Measurements from ENCODE around the gene AANAT. TPM values are rescaled to one million over a fixed set of nuclear protein-coding genes. Genes with fewer than 3 reads are reported as not detected.

Gene AANAT
- total RNA-seq, 4 donors from 2014 or later = not detected

GRCh38 chr17:76492989-76493501 is 25.6 kb downstream of the AANAT start:
- peak in 1 of 2 donors; percentile 82 for DNase-seq (ENCODE audit: low spot score in 2 of 2)
- Histone ChIP-seq H3K9me3 (no peaks in the 10 kb centered on the region), H3K27ac (peak overlapping the region; percentile 76), H3K4me1 (peaks cover 55% of the 10 kb centered on the region), H3K27me3 (no peaks in the 10 kb centered on the region), H3K4me3 (peak overlapping the region; percentile 1), H3K36me3 (no peaks in the 10 kb centered on the region)
- WGBS = 11% methylated on average over 7 of the region's 15 CpGs
- TF ChIP-seq, protein P1, sequence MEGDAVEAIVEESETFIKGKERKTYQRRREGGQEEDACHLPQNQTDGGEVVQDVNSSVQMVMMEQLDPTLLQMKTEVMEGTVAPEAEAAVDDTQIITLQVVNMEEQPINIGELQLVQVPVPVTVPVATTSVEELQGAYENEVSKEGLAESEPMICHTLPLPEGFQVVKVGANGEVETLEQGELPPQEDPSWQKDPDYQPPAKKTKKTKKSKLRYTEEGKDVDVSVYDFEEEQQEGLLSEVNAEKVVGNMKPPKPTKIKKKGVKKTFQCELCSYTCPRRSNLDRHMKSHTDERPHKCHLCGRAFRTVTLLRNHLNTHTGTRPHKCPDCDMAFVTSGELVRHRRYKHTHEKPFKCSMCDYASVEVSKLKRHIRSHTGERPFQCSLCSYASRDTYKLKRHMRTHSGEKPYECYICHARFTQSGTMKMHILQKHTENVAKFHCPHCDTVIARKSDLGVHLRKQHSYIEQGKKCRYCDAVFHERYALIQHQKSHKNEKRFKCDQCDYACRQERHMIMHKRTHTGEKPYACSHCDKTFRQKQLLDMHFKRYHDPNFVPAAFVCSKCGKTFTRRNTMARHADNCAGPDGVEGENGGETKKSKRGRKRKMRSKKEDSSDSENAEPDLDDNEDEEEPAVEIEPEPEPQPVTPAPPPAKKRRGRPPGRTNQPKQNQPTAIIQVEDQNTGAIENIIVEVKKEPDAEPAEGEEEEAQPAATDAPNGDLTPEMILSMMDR (IDR thresholded peaks at IDR 0.05) = no peak
- TF ChIP-seq POLR2AphosphoS5 (IDR thresholded peaks at IDR 0.05) = peak in 1 of 3 donors; percentile 10

DNA sequence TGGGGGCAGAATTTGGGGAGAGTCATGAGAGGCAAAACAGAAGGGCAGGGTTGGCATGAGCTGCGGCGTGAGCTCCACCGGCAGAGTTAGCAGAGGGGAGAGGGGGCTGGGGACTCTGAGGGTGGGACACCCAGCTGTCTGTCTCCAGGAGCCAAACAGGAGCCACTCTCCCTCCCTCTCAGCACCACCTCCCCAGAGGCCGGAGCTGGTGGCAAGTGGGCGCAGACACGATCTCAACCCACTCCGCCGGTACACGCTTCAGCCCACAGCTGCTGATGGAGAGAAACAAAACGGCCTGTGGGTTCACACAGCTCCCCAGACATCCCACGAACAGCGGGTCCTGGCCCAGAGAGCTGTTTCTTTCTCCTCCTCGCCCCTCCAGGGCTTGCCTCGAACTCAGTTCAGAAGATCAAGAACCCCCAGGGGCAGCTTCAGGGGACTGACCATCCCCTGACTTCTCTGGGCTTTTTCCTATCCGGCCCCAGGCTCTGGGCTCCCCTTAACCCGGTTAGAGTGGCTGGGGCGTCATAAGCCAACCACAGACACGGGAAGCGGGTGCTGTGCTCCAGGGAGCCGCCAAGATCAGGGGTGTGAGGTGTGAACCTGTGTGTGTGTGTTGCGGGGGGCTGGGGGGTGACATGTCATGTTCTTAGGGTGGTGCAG is 26.2 kb downstream of the AANAT start:
- DNase-seq (ENCODE audit: low spot score in 2 of 2) = no peak
- H3K27me3 ChIP-seq = no peaks in the 10 kb centered on the region
- TF ChIP-seq POLR2A (IDR thresholded peaks at IDR 0.05) (no peak), POLR2AphosphoS5 (IDR thresholded peaks at IDR 0.05) (no peak)
- H3K4me1 ChIP-seq = peaks cover 61% of the 10 kb centered on the region
- 53% methylated on average over 12 of the region's 21 CpGs for WGBS
- H3K36me3 ChIP-seq = no peaks in the 10 kb centered on the region
- no peaks in the 10 kb centered on the region for H3K9me3 ChIP-seq
- peak overlapping the region; percentile 76 for H3K27ac ChIP-seq
- H3K4me3 ChIP-seq = peak overlapping the region; percentile 1

DNA sequence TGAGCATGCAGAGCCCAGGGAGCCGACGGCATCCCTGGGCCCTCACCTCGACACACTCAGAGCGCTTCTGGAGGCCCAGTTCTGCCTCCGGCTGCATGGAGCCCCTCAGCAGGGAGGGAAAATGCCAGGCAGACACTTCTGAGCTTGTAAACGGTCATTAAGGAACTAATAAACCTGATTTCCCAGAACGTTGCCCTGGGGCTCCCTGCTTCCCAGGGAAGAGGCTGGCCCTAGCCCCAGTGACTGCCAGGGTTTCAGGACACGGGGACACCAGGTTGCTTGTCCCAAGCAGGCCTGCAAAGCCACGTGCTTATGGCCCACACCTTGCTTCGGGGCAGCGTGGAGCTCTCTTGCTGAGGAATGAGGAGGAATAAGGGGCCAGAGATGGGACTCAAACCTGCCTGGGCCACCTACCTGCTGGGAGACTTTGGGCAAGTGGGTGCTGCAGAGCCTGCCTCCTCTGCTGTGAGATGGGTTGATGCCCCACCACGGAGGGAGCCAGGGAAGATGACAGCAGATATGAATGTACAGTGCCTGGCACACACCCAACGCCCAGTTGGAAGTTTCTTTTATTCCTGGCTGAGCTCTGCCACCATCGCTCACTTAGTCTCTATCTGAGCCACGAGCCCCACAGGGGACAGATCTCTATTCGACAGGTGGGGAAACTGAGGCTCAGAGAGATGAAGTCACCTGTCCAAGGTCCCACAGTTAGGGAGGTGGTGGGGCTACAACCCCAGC is 28.4 kb downstream of the AANAT start:
- no peaks in the 10 kb centered on the region for H3K36me3 ChIP-seq
- DNase-seq (ENCODE audit: low spot score in 2 of 2) = no peak
- whole genome bisulfite sequencing = 70% methylated on average over 15 of the region's 16 CpGs
- H3K27ac ChIP-seq = no peak overlapping the region
- peaks cover 72% of the 10 kb centered on the region for H3K4me1 ChIP-seq
- H3K9me3 ChIP-seq = no peaks in the 10 kb centered on the region
- no peak overlapping the region for H3K4me3 ChIP-seq
- no peak for TF ChIP-seq POLR2A (IDR thresholded peaks at IDR 0.05)
- no peak for TF ChIP-seq EP300 (IDR thresholded peaks at IDR 0.05)
- TF ChIP-seq, protein P1 (IDR thresholded peaks at IDR 0.05) = no peak
- H3K27me3 ChIP-seq = no peaks in the 10 kb centered on the region

DNA sequence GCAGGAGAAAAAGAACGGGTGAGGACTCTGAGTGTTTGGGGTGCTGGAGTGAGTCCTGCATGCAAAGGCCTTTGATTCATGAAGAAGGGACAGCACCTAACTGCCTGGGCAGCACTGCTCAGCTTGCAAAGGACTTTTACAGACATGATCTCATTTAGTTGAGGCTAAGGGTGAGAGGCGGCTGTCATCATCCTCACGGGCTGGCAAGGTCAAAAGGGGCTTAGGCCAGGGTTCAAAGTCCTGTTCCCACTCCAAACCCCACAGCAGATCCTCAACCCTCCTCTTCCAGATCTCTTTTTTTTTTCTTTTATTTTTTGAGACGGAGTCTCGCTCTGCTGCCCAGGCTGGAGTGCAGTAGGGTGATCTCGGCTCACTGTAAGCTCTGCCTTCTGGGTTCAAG is 29.1 kb downstream of the AANAT start:
- TF ChIP-seq POLR2A (IDR thresholded peaks at IDR 0.05) = no peak
- TF ChIP-seq, protein P1 (IDR thresholded peaks at IDR 0.05) = no peak
- no peak for TF ChIP-seq EP300 (IDR thresholded peaks at IDR 0.05)
- no peak for TF ChIP-seq POLR2AphosphoS5 (IDR thresholded peaks at IDR 0.05)
- no peaks in the 10 kb centered on the region for H3K9me3 ChIP-seq
- H3K36me3 ChIP-seq = no peaks in the 10 kb centered on the region
- H3K4me3 ChIP-seq = no peak overlapping the region
- WGBS = 94% methylated on average over 6 of the region's 6 CpGs
- no peaks in the 10 kb centered on the region for H3K27me3 ChIP-seq
- peaks cover 70% of the 10 kb centered on the region for H3K4me1 ChIP-seq
- H3K27ac ChIP-seq = no peak overlapping the region
- no peak for DNase-seq (ENCODE audit: low spot score in 2 of 2)

GRCh38 chr17:76497699-76497978 is 30.2 kb downstream of the AANAT start:
- Histone ChIP-seq H3K4me1 (peaks cover 66% of the 10 kb centered on the region), H3K9me3 (no peaks in the 10 kb centered on the region)
- no peak for DNase-seq (ENCODE audit: low spot score in 2 of 2)

More at GRCh38 chr17:76497699-76497978, 30.2 kb downstream of the AANAT start:
- Histone ChIP-seq H3K4me3 (peak overlapping the region; percentile 30), H3K27me3 (no peaks in the 10 kb centered on the region), H3K27ac (no peak overlapping the region), H3K36me3 (no peaks in the 10 kb centered on the region)
- 14% methylated on average over 1 of the region's 2 CpGs for WGBS
- TF ChIP-seq, protein P1 (IDR thresholded peaks at IDR 0.05) = no peak
- TF ChIP-seq POLR2A (IDR thresholded peaks at IDR 0.05) (no peak), POLR2AphosphoS5 (IDR thresholded peaks at IDR 0.05) (no peak), EP300 (IDR thresholded peaks at IDR 0.05) (no peak)
